H54 (cell line): ENCODE results near the gene TTC39B.
"Not testable (repeated sequence)": the region's sequence is repeated elsewhere in the genome, so short reads cannot be mapped to it uniquely, and the experiment has no call there.

Experiments
- DNase-seq: peaks from one replicate; pipeline ENCODE4 v3.0.0; 2011; ENCODE audit warnings: low spot score, mixed read lengths; ENCODE audit not compliant: insufficient read length
- FAIRE-seq: peaks from 3 replicates; lab custom pipeline; 2011; peaks lifted over from hg19 to GRCh38; lab: Jason Lieb, UNC
- POLR2A ChIP-seq: IDR thresholded peaks from 2 replicates; pipeline ENCODE4 v1.6.1; 2011; ENCODE audit warnings: low read depth, mild to moderate bottlenecking, low read length

TTC39B gene

DNA sequence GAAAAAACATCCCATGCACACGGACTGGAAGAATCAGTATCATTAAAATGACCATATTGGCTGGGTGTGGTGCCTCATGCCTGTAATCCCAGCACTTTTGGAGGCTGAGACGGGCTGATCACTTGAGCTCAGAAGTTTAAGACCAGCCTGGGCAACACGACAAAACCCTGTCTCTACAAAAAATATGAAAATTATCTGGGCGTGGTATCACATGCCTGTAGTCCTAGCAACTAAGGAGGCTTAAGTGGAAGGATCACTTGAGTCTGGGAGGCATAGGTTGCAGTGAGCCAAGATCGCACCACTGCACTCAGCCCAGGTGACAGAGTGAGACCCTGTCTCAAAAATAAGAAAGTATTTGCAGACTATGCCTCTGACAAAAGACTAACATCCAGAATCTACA is 68.4 kb downstream of the TTC39B start:
- no peak for DNase-seq
- no peak for FAIRE-seq
- no peak for TF ChIP-seq POLR2A

DNA sequence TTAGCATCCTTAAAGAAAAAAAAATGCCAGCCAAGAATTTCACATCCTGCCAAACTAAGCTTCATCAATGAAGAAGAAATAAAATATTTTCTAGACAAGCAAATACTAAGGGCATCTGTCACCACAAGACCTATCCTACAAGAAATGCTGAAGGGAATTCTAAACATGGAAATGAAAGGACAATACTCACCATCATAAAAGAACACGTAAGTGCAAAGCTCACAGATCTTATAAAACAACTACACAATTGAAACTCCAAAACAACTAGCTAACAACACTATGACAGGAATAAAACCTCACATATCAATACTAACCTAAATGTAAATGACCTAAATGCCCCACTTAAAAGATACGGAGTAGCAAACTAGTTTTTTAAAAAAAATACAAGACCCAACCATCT is 71.4 kb downstream of the TTC39B start:
- TF ChIP-seq POLR2A = no peak
- FAIRE-seq (no peak), DNase-seq (no peak)

- not testable (repeated sequence) for FAIRE-seq, DNase-seq
Measured at GRCh38 chr9:15233941-15234490, 73.0 kb downstream of the TTC39B start.

- DNase-seq, FAIRE-seq: not testable (repeated sequence)
Measured at GRCh38 chr9:15232706-15233280, 74.2 kb downstream of the TTC39B start.

GRCh38 chr9:15231788-15232635 is 75.0 kb downstream of the TTC39B start:
- DNase-seq (peak; percentile 41), FAIRE-seq (peak; percentile 80)
- TF ChIP-seq POLR2A = no peak

- no peak for DNase-seq
- no peak for TF ChIP-seq POLR2A
- no peak for FAIRE-seq
Measured at GRCh38 chr9:15229409-15229808, 77.6 kb downstream of the TTC39B start.

DNA sequence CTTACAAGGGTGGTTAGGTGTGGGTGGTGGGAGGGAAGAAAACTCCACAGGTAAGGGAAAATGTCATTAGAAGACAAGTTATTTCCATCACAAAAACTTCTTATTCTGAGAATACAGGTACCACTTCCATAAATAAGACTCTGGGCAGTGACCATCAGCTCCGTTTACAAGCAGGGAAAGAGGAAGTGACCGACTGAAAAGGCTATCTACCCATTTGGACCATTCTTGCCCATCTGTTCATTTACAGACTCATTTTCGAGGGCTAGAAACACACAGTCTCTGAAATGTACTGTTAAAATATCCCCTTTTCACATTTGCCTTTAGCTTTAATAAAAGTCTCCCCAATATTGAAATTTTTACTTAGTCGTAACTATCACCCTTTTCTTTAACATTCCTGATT is 79.5 kb downstream of the TTC39B start:
- DNase-seq (no peak), FAIRE-seq (no peak)
- no peak for TF ChIP-seq POLR2A

GRCh38 chr9:15225564-15226126 is 81.4 kb downstream of the TTC39B start:
- no peak for DNase-seq
- no peak for FAIRE-seq

DNA sequence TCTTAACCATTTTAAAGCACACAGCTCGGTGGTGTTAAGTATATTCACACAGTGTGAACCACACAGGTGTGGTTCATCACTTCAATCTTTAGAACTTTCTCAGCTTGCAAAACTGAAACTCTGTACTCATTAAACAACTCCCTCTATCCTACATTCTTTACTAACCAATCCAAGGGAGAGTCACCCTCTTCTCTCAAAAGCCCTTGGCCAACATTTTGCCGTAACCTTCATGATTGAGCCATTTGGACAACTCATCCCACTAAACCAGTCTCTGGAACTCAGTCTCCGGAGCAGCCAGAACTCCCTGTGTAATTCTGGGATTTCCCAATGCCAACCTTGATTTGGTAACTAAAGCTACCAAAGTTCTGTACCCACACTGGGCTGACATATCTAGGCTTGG is 84.7 kb downstream of the TTC39B start:
- no peak for FAIRE-seq
- no peak for DNase-seq

More at GRCh38 chr9:15225564-15226126, 81.4 kb downstream of the TTC39B start:
- TF ChIP-seq POLR2A = no peak

GRCh38 chr9:15221746-15222145 is 85.3 kb downstream of the TTC39B start:
- no peak for FAIRE-seq
- DNase-seq = no peak

More for the DNA sequence above, 84.7 kb downstream of the TTC39B start:
- TF ChIP-seq POLR2A = no peak

GRCh38 chr9:15220658-15221318 is 86.2 kb downstream of the TTC39B start:
- DNase-seq (no peak), FAIRE-seq (peak; percentile 6)
- no peak for TF ChIP-seq POLR2A

More at GRCh38 chr9:15221746-15222145, 85.3 kb downstream of the TTC39B start:
- TF ChIP-seq POLR2A = no peak

GRCh38 chr9:15219546-15219945 is 87.5 kb downstream of the TTC39B start:
- FAIRE-seq (no peak), DNase-seq (no peak)
- no peak for TF ChIP-seq POLR2A

DNA sequence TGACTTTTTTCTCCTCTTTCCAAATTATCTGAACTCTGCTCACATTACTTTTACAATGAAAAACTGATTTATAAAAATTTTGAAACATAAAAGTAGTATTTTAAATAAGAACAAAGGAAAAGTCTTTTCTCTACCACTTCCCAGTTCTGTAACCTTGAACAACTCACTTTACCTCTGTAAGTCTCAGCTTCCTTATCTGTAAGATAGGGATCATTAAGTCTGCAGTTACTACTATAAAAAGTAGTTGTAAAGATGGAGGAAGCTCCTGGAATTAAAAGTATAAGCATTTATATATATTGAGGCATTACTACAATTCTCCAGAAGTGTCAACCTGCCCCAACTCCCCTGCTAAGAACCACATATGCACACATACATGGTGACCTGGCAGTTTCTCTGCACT is 88.0 kb downstream of the TTC39B start:
- no peak for TF ChIP-seq POLR2A
- DNase-seq = no peak
- no peak for FAIRE-seq

DNA sequence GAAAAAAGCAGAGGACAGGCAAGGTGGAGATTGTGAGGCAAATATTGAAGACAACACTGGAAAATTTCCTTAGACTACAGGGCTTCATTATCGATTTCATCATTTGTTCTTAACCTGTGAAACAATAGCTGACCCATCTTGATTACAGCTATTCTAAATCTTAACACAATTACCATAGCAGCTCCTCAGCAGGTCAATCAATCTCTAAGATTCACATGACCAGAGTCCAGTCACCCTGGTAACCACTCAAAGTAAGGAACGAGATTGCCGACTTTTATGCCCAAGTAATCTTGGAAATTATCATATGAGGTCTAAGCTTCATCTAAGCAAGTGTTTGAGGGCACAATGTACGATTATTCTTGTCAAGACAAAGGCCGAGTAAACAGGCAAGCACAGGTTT is 93.8 kb downstream of the TTC39B start:
- no peak for TF ChIP-seq POLR2A
- DNase-seq (no peak), FAIRE-seq (no peak)
